Progenitor cell of endocrine pancreas (in vitro differentiated cells): ENCODE data around the gene CD82. TPM values are rescaled to one million over a fixed set of nuclear protein-coding genes. Genes with fewer than 3 reads are reported as not detected.

ENCODE experiments used
- DNase-seq: peaks from one replicate; pipeline ENCODE4 v3.0.0; 2021; ENCODE audit warnings: low spot score; ENCODE audit not compliant: unreplicated experiment
- H3K27ac Mint-ChIP-seq: 2 replicates; pipeline ENCODE4 v1.8.0; 2021; ENCODE audit warnings: mild to moderate bottlenecking, moderate library complexity, mixed read lengths
- H3K27me3 Mint-ChIP-seq: 2 replicates; pipeline ENCODE4 v1.8.0; 2021; ENCODE audit warnings: mixed read lengths
- H3K36me3 Mint-ChIP-seq: 2 replicates; pipeline ENCODE4 v1.8.0; 2022; ENCODE audit warnings: mixed read lengths; ENCODE audit not compliant: insufficient read depth
- H3K4me1 Mint-ChIP-seq: 2 replicates; pipeline ENCODE4 v1.8.0; 2021; ENCODE audit warnings: low read depth, mixed read lengths
- H3K4me3 Mint-ChIP-seq: 2 replicates; pipeline ENCODE4 v1.8.0; 2021; ENCODE audit warnings: low read depth, mild to moderate bottlenecking, moderate library complexity, mixed read lengths
- H3K9me3 Mint-ChIP-seq: 2 replicates; pipeline ENCODE4 v1.8.0; 2021; ENCODE audit warnings: low read depth, mixed read lengths
- long read RNA-seq: library from polyadenylated mRNA; unstranded; transcript quantifications from one replicate; pipeline ENCODE4 v2.0.0, GENCODE V29; 2020
- total RNA-seq: library from RNA; stranded (reverse); gene quantifications from 2 replicates; pipeline ENCODE4 v1.2.1, GENCODE V29; 2021
- TF ChIP-seq, protein P1 (sequence below): fragments of 200-600 bp; sonication (generic); IDR thresholded peaks from one replicate; pipeline ENCODE4 v1.5.0; 2021; ENCODE audit warnings: antibody characterized with exemption, mild to moderate bottlenecking; ENCODE audit not compliant: unreplicated experiment

Gene CD82, protein sequence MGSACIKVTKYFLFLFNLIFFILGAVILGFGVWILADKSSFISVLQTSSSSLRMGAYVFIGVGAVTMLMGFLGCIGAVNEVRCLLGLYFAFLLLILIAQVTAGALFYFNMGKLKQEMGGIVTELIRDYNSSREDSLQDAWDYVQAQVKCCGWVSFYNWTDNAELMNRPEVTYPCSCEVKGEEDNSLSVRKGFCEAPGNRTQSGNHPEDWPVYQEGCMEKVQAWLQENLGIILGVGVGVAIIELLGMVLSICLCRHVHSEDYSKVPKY
- 9.3 and 9.4 TPM in 2 replicates for total RNA-seq
- long read RNA-seq, transcript CD82-201 (10 exons, 2,289 nt) = major isoform, 5 of 5 reads
- long read RNA-seq, partial matches to known transcripts = 0 of 5 reads
- long read RNA-seq, other reads (novel, unspliced or antisense) = 0 of 5 reads

DNA sequence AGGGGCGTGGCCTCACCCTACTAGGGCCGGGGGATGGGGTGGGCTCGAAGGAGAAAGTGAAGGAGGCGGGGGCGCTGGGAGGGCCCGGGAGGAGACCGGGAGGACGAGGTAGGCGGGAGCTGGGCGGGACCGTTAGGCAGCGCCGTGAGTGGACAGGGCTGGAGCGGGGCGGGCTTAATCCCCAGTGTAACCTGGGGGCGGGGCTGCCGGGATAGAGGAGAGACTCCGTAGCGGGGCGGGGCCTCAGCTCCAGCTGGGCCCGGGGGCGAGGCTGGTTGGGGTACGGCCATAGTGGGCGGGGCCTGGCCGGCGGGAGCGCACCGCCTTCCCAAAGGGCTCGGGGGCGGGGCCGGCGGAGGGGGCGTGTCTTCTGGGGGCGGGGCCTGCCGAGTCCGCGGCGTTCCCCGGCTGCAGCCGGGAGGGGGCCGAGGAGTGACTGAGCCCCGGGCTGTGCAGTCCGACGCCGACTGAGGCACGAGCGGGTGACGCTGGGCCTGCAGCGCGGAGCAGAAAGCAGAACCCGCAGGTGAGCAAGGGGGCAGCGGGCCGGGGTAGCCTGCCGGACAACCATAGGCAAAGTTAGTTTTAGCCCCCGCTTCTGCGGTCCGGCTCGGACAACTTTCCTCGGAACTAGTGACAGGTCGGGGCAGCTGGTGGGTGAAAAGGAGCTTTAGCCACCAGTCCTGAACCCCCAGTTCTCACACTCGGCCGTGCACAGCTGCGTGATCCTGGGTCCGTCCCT, at the start of gene CD82:
Gene CD82, plus strand, starts transcription at position 453 of the 742 bp plus-strand sequence. CDS start 29,000 bp downstream, outside the sequence.
- no peaks in the 10 kb centered on the region for H3K36me3 Mint-ChIP-seq
- peaks cover 38% of the 10 kb centered on the region for H3K27me3 Mint-ChIP-seq
- DNase-seq = peak; percentile 100

DNA sequence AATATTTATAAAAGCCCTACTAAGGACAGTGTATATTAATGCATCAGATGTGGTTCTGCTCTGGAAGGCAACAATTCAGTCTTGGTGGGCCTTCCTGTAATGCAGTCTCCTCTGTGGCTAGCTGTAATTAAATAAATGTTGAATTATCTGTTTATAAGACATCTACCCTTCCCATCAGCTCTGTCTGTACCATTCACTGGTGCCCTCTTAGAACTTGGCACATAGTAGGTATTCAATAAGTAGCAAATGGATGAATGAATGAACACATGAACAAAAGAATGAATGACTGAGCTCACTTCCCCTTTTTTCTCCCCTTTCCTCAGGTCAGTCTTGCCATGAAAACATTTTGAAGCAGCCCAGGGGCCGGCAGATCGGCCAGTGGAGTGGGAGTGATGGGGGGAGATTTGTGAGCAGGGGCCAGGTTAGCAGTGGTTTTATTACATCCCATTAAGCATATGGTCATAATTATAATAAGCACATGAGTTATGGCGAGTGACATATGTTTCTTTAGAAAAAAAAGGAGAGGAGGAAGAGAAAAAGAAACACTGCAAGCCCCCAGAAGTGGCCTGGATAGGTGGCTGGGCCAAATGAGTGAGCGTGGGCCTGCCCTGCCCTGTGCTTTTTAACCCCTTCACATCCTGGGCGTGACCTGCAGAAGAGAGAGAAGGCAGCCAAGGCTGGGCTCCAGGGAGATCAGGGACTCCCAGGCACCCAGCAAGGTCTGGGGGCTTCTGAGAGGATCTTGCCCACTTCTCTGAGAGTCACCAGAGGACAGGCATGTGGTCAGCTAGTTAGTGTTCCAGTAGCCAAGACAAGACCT, 48.6 kb upstream of the CD82 start:
- Mint-ChIP-seq H3K4me1 (no peaks in the 10 kb centered on the region), H3K4me3 (no peak overlapping the region), H3K27me3 (peaks cover 17% of the 10 kb centered on the region)

More for the DNA sequence above, at the start of gene CD82:
- no peaks in the 10 kb centered on the region for H3K9me3 Mint-ChIP-seq
- peak within 1 kb of the TSS; percentile 64 for H3K27ac Mint-ChIP-seq
- TF ChIP-seq, protein P1, sequence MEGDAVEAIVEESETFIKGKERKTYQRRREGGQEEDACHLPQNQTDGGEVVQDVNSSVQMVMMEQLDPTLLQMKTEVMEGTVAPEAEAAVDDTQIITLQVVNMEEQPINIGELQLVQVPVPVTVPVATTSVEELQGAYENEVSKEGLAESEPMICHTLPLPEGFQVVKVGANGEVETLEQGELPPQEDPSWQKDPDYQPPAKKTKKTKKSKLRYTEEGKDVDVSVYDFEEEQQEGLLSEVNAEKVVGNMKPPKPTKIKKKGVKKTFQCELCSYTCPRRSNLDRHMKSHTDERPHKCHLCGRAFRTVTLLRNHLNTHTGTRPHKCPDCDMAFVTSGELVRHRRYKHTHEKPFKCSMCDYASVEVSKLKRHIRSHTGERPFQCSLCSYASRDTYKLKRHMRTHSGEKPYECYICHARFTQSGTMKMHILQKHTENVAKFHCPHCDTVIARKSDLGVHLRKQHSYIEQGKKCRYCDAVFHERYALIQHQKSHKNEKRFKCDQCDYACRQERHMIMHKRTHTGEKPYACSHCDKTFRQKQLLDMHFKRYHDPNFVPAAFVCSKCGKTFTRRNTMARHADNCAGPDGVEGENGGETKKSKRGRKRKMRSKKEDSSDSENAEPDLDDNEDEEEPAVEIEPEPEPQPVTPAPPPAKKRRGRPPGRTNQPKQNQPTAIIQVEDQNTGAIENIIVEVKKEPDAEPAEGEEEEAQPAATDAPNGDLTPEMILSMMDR = peak; percentile 48
- peaks cover 3% of the 10 kb centered on the region for H3K4me1 Mint-ChIP-seq
- H3K4me3 Mint-ChIP-seq = peak within 1 kb of the TSS; percentile 70

DNA sequence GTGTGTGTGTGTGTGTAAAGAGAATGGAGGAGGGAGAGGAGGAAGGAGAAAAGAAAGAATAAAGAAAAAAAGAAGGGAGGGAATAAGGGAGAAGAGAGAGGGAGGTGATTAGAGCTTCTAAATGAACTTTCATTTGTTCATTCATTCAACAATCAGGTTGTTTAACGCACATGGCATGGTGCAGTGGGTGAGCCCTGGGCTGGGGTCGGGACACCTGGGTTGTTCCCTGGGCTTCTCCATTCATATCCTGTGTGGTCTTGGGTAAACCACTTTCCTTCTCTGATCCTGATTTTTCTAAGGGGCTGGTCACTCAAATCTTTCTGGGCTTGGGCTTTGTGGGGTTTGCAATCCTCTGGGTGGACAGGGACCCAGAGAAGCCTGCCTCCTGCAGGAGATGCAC, 47.9 kb upstream of the CD82 start:
- no peak for DNase-seq
- Mint-ChIP-seq H3K9me3 (no peaks in the 10 kb centered on the region), H3K4me1 (no peaks in the 10 kb centered on the region), H3K36me3 (no peaks in the 10 kb centered on the region), H3K4me3 (no peak overlapping the region), H3K27me3 (peaks cover 19% of the 10 kb centered on the region), H3K27ac (no peak overlapping the region)
- TF ChIP-seq, protein P1 = no peak

More for the DNA sequence above, 48.6 kb upstream of the CD82 start:
- Mint-ChIP-seq H3K9me3 (no peaks in the 10 kb centered on the region), H3K36me3 (no peaks in the 10 kb centered on the region), H3K27ac (no peak overlapping the region)
- no peak for DNase-seq
- TF ChIP-seq, protein P1 = no peak

DNA sequence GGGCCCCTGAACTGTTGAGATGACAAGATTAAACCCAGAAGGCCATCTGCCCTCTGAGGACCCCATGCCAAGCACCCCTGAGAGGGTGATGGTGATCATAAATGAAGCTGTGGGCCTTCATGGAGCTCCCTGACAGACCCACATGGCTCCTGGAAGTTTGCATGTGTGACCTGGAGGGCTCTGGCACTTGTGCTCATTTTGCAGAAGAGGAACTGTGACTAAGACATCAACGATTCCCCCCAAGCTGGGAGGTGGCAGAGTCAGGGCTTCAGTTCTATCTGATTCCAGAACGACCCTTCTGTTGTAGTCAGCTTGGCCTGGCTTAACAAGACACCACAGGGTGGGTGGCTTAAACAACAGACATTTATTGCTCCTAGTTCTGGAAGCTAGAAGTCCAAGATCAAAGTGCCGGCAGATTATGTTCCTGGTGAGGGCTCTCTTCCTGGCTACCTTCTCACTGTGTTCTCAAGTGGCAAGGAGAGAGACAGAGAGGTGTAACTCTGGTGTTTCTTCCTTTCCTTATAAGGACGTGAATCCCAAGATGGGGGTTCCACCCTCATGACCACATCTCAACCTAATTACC, 46.4 kb upstream of the CD82 start:
- TF ChIP-seq, protein P1 = no peak
- no peaks in the 10 kb centered on the region for H3K4me1 Mint-ChIP-seq

More for the DNA sequence above, 46.4 kb upstream of the CD82 start:
- H3K4me3 Mint-ChIP-seq = no peak overlapping the region
- H3K36me3 Mint-ChIP-seq = no peaks in the 10 kb centered on the region
- peaks cover 23% of the 10 kb centered on the region for H3K27me3 Mint-ChIP-seq
- DNase-seq = no peak
- H3K9me3 Mint-ChIP-seq = no peaks in the 10 kb centered on the region
- H3K27ac Mint-ChIP-seq = no peak overlapping the region
